NCI-H2196 (cell line): Measurements from ENCODE around the gene TENM3.
A peak's percentile ranks its signal among the peaks of the same experiment; 100 is the strongest.

Source experiments
- DNase-seq: peaks from one replicate; lab custom pipeline; 2025; ENCODE audit not compliant: unreplicated experiment; lab: John Stamatoyannopoulos, UW

The TENM3 gene

GRCh38 chr4:182600093-182600492, 356.9 kb downstream of the TENM3 start:
- no peak for DNase-seq

- DNase-seq = no peak
Observed at GRCh38 chr4:182600856-182601255, 357.7 kb downstream of the TENM3 start.

- DNase-seq = no peak
Observed at GRCh38 chr4:182604161-182604622, 361.0 kb downstream of the TENM3 start.

DNA sequence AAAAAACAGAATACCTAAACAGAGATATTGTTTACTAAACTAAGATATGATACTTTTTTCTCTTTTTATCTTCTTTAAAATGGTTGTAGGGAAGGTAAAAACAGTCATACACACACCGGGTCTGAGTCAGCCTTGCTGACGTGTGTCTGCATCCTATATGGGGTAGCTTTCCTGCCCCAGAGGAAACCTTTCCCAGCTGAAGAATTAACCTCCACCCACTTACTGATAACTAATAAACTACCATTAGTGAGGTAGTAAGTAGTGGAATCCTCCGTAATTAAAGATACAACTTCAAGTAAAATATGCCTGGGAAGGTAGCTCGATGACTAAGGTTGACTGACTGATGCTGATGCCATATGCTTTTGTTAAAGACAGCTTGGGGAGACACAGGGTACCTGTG, 361.8 kb downstream of the TENM3 start:
- DNase-seq = no peak

- DNase-seq = no peak
Observed at GRCh38 chr4:182608525-182608924, 365.3 kb downstream of the TENM3 start.

DNA sequence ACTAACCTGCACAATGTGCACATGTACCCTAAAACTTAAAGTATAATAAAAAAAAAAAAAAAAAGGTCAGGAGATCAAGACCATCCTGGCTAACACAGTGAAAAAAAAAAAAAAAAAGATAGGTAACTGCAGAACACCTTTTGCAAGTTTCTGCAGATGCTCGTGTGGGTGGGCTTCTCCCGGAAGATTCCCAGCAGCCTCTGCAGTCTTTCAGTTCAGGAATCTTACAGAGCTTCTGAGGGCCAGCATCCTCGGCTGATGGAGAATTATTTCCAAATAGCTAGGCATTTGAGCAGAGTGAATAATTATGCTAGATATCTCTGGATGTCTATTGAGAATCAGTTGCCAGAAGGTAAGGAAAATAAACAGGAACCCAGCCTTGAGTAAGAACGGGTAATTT, 373.3 kb downstream of the TENM3 start:
- no peak for DNase-seq

DNA sequence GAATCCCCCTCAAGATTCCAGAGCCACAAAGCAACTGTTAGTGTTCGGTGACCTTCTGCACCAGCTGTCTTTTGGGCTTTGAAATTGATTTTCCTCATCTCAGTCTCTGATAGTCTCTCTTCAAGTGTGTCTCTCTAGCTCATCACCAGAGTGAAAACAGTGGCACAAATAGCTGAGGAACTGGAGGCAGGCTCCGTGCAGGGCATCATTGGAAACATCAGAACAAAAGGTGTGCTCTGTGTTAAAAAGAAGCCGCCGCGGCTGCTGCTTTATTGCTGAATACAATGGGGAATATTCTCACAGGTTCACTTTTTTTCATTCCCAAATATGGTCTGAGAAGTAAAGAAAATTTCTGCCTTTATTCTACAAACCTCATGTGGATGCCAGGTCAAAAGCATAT, 376.5 kb downstream of the TENM3 start:
- DNase-seq = no peak

DNA sequence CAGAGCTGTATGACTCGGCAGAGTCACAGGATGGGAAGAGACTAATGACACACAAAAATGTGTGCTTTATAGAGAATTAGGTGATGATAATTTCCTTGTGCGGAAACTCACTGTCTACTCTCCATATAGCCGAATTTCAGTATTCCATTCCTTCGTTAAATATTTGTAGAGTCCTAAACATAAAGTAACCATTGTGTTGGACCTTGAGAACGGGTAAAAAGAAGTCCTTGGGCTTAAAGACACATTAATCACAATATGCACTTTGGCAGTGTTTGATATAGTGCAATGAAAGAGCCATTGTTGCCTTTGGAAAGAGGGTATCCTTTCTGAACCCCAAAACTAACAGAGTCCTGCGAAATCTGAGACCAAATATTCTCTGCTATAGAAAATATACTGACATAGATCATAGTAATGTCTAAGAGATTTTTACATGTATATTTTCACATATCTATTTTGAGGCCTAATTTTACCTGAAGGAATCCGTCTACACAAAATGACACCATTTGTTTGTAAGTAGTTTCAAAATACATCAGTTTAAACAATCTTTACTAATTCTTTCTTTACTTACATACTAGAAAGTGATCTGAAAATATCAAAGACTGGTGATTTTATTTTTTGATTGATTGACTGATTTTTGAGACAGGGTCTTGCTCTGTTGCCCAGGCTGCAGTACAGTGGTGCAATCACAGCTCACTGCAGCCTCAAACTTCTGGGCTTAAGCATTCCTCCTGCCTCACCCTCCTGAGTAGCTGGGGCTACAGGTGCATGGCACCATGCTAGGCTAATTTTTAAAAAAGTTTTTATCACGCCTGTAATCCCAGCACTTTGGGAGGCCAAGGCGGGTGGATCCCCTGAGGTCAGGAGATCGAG, 377.1 kb downstream of the TENM3 start:
- no peak for DNase-seq

GRCh38 chr4:182624281-182624680, 381.1 kb downstream of the TENM3 start:
- DNase-seq = no peak

DNA sequence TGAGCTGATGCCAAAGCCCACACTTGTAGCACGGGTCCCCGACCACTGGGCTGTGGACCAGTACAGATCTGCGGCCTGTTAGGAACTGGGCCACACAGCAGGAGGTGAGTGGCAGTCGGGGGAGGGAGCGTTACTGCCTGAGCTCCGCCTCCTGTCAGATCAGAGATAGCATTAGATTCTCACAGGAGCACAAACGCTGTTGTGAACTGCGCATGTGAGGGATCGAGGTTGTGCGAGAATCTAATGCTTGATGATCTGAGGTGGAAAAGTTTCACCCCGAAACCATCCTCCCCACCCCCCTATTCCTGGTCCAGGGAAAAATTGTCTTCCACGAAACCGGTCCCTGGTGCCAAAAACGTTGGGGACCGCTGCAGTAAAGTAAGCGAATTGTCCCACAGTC, 382.0 kb downstream of the TENM3 start:
- DNase-seq = no peak

DNA sequence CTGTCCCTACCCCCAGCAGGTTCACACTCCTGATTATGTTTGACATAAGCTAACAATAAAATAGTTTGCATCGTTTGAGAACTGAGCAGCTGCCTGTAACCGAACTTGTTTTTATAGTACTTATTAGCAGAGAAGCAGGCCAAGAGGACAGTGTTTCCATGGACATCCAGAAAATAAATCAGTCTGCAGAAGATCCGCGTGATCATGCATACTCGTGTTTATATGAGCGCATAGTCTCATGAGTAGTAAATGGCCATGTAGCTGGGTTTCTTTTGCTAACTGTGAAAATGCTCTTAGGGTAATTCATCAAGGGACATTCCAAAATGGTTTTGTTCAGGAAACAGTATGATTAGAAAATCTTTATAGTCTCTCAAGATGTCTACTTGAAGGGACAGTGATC, 384.8 kb downstream of the TENM3 start:
- no peak for DNase-seq

GRCh38 chr4:182628544-182628943, 385.3 kb downstream of the TENM3 start:
- no peak for DNase-seq

- no peak for DNase-seq
Observed at GRCh38 chr4:182629096-182629495, 385.9 kb downstream of the TENM3 start.

GRCh38 chr4:182640491-182640890, 397.3 kb downstream of the TENM3 start:
- DNase-seq = no peak

DNA sequence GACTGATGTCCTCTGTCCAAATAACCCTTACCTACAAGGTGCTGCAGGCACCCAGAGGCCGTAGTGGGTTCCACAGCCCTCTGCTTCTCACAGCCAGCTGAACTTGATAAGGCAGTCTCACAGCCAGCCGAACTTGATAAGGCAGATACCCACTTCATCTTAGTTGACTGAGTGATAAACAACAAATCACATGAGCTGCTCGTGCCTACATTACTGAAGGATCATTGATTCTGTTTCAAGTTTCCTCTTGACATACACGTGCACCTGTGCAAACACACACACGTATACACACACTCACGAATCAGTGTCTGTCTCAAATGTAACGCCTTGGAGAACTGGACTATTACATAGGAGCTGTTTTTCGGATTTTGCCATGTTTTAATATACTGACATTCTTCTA, 397.7 kb downstream of the TENM3 start:
- DNase-seq = peak; percentile 28

GRCh38 chr4:182642831-182643230, 399.6 kb downstream of the TENM3 start:
- no peak for DNase-seq

GRCh38 chr4:182643801-182644682, 400.8 kb downstream of the TENM3 start:
- DNase-seq = no peak

DNA sequence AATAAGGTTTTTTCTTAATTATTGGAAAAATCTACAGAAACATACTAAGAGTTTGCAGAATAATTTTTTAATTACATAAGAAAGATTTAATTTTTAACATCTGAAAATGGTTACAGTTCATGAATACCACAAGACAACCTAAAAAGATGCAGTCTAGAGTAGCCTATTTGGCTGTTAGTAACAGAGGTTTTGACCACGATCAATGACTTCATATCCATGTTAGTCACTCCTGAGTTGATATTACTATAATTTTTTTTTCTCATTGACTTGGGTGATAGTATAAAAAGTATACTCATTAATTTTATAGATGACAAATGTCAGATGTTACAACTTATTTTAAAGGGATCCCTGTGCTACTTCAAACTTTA, 401.5 kb downstream of the TENM3 start:
- no peak for DNase-seq

DNA sequence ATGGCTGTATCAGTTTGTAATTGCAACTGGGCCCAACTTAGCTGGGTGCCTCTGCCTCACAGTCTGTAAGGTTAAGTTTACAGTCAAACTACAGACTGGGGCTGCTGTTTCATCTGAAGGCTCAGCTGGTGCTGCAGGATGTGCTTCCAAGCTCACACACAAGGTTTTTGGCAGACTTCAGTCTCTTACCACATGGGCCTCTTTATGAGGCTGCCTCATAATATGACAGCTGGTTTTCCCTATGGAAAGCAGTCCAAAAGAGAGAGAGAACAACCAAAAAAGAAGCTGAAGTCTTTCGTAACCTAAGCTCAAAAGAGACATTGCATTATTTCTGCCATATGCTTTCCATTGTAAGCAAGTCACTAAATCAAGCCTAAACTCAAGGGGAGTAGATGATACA, 402.3 kb downstream of the TENM3 start:
- no peak for DNase-seq

DNA sequence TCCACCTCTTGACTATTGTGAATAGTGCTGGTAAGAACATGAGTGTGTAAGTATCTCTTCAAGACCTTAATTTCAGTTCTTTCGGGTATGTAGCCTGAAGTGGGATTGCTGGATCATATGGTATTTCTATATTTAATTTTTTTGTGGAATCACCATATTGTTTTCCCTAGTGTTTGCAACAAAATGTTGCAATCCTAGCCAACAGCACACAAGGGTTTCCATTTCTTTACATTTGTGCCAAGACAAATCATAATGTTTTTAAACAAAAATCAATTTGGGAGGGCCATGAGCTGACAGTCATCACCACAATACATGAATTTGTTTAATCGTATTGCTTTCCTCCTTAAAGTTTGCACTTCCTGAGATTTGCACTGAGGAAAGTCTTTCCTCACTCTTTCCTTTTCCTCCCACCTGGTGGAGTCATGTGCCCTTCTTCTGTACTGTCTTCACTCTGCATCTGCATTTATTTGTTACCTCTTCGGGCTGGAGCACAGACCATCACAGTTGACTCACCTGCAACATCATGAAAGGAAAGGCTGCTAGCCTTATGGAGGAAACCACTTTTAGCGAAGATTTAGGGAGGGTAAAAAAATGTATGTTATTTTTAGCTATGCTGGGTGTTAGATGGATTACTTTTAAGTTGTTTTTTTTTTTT, 404.6 kb downstream of the TENM3 start:
- DNase-seq = no peak

- no peak for DNase-seq
Observed at GRCh38 chr4:182648766-182649165, 405.6 kb downstream of the TENM3 start.
